Mucosa of descending colon (tissue), 3 donors: ENCODE data around the gene SLC2A10. TPM values are rescaled to one million over a fixed set of nuclear protein-coding genes. Genes with fewer than 3 reads are reported as not detected.

Source experiments
- ATAC-seq: fragments of 200-7000 bp; cut with Tn5 transposase; one replicate; pipeline ENCODE4 v1.9.1; 2020; ENCODE audit warnings: mild to moderate bottlenecking, moderate library complexity
- DNase-seq, 3 donors: peaks; one replicate each; pipeline ENCODE4 v3.0.0-alpha.2; 2020
- H3K36me3 ChIP-seq: fragments of 200-600 bp; one replicate; pipeline ENCODE4 v1.8.0; 2021; ENCODE audit warnings: low read depth, mild to moderate bottlenecking
- H3K4me1 ChIP-seq: fragments of 200-600 bp; one replicate; pipeline ENCODE4 v1.8.0; 2021; ENCODE audit warnings: low read depth, mild to moderate bottlenecking
- H3K4me3 ChIP-seq: fragments of 200-600 bp; one replicate; pipeline ENCODE4 v1.8.0; 2021; ENCODE audit warnings: mild to moderate bottlenecking
- H3K9me3 ChIP-seq: fragments of 200-600 bp; one replicate; pipeline ENCODE4 v1.8.0; 2021; ENCODE audit warnings: mild to moderate bottlenecking
- CTCF ChIP-seq: fragments of 200-600 bp; IDR thresholded peaks from one replicate; pipeline ENCODE4 v1.8.0; 2022; ENCODE audit warnings: antibody characterized with exemption, mild to moderate bottlenecking
- intact Hi-C, 2 donors: fragments of 100-400 bp; cut with DNase I in 1 of 2; cut with micrococcal nuclease in 1 of 2; formaldehyde crosslinking; loops; one replicate each; pipeline versions ENCODE4 v1.11.0 to v1.11.1; 2022; cut with DNase I, micrococcal nuclease
- total RNA-seq, 3 donors: library from RNA; stranded (reverse); fragmentation: NEBNext Ultra II Directional in 2 of 3; extraction: Animal tissue kit (Norgen Biotek cat#: 25700) in 2 of 3; gene quantifications; one replicate each; pipeline versions ENCODE4 v1.2.1 to v1.2.4, GENCODE V29; 2021 to 2023
- donor health status: DM: no; HTN: no; CAD: no; lungs with moderate emphysema.
- donor health status: DM: no; HTN: no; CAD: no.
- donor health status: DM: no; HTN: yes; CAD: no.

SLC2A10 gene
- total RNA-seq, 3 donors from 2014 or later: 13.4 to 37.5 (median 26.3) TPM

DNA sequence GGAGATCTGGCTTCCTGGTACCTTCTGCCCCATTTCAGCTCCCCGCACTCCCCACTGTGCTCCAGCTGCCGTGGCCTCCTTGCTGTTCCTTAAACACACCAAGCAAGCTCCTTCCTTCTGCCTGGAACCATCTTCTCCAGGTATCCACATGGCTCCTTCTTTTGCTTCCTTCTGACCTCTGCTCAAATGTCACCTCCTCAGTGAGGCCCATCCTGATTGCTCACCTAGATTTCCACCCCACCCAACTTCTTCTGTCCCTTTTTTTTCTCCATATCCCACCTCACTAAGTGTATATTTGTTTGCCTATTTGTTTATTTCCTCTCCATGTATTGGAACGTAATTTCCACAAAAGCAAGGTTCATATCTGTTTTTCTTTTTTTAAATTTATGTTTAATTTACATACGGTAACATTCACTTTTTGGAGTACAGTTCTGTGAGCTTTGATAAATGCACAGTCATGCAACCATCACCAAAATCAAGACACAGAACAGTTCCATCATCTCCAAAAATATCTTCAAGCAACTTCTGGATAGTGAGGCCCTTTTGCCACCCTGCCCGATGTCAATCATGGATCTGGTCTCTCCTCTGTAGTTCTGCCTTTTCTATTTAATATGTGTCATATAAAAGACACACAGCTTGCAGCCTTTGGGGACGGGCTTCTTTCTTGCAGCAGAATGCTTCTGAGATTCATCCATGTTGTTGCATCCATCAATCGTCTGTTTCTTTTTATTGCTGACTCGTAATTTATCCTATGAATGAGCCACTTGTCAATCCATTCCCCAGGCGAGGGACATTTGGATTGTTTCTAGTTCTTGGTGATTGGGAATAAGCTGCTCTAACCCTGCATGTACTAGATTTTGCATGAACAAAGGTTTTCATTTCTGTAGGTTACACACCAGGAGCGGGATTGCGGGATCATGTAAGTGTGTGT, 46.3 kb downstream of the SLC2A10 start:
- Histone ChIP-seq H3K9me3 (no peaks in the 10 kb centered on the region), H3K4me3 (no peak overlapping the region), H3K36me3 (no peaks in the 10 kb centered on the region), H3K4me1 (no peaks in the 10 kb centered on the region)
- DNase-seq: no peak
- intact Hi-C loops: no loop called here
- ATAC-seq: no peak
- no peak for TF ChIP-seq CTCF

DNA sequence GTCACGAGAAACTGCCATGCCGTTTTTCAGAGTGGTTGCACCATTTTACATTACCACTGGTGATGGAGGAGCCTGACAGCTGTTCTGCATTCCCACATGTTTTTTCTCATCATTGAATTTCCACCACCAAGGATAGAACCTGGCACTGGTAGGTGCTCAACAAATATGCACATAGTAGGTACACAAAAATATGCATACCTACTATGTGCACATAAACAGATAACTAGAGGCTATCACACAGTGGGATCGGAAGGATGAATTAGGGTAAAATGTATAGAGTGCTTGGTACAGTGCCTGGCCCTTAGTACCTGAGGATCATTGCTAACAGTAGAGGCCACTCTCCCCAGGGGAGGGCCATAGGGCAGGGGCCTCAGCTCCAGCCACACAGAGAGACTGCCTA, 47.0 kb downstream of the SLC2A10 start:
- intact Hi-C loops: no loop called here
- no peak for DNase-seq

GRCh38 chr20:46757135-46757534, 47.7 kb downstream of the SLC2A10 start:
- Histone ChIP-seq H3K36me3 (no peaks in the 10 kb centered on the region), H3K4me1 (no peaks in the 10 kb centered on the region), H3K4me3 (no peak overlapping the region), H3K9me3 (no peaks in the 10 kb centered on the region)
- DNase-seq: no peak
- no peak for ATAC-seq
- intact Hi-C loops: no loop called here
- no peak for TF ChIP-seq CTCF

More for the DNA sequence above, 47.0 kb downstream of the SLC2A10 start:
- TF ChIP-seq CTCF: no peak
- H3K4me3 ChIP-seq: no peak overlapping the region
- H3K4me1 ChIP-seq: no peaks in the 10 kb centered on the region
- H3K36me3 ChIP-seq: no peaks in the 10 kb centered on the region
- ATAC-seq: no peak
- H3K9me3 ChIP-seq: no peaks in the 10 kb centered on the region

- peak; percentile 89 for ATAC-seq
- intact Hi-C loops: no loop called here
- Histone ChIP-seq H3K9me3 (no peaks in the 10 kb centered on the region), H3K36me3 (no peaks in the 10 kb centered on the region), H3K4me1 (no peaks in the 10 kb centered on the region), H3K4me3 (no peak overlapping the region)
- TF ChIP-seq CTCF: peak; percentile 89
- DNase-seq: peak in 2 of 3 donors; percentile 69 to 71
Observed at GRCh38 chr20:46757754-46758678, 48.6 kb downstream of the SLC2A10 start.

DNA sequence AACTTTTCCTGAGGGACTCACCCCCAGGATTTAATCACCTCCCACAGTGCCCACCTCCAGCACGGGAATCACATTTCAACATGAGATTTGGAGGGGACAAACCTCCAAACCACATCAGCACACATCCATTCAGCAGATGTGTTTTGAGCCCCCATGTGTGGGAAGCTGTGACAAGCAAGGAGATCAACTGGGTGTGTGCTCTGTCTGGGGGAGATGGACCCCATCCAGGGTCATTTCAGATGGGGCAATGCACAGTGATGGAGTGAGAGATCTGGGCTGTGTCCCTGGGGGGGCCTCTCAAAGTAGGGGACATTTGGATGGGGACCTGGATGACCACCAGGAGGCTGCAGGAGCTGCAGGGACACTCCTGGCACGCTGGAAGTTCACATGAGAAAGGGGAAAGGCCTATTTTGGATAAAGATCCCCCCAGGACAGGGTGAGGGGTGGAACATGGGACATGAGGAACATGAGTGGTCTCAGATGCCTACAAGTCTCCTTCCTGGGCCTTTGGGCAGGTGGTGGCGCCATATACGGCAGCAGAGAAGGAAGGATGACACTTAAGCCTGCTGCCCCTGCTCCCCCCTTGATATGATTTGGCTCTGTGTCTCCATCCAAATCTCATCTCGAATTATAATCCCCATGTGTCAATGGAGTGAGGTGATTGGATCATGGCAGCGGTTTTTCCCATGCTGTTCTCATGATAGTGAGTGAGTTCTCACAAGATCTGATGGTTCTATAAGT, 49.6 kb downstream of the SLC2A10 start:
- no peaks in the 10 kb centered on the region for H3K36me3 ChIP-seq
- ATAC-seq (no peak), DNase-seq (no peak)
- intact Hi-C loops: no loop called here
- no peak overlapping the region for H3K4me3 ChIP-seq
- TF ChIP-seq CTCF: no peak
- no peaks in the 10 kb centered on the region for H3K9me3 ChIP-seq
- H3K4me1 ChIP-seq: no peaks in the 10 kb centered on the region
